ENCODE results near the gene SUPT6H. TPM values are rescaled to one million over a fixed set of nuclear protein-coding genes. Genes with fewer than 3 reads are reported as not detected.

The SUPT6H gene
- total and polyA plus RNA-seq, 2 of the 4 experiments (the other 2 are of a cell fraction): 41.4 to 44.8 TPM

GRCh38 chr17:28623696-28624095 lies 38.3 kb upstream of the SUPT6H start:
- Histone ChIP-seq H3K27ac (ENCODE audit: insufficient read depth, low read length) (no peak overlapping the region), H2BK15ac (ENCODE audit: low read depth, low read length) (no peak overlapping the region), H4K20me1 (ENCODE audit: insufficient read depth, low read length) (no peaks in the 10 kb centered on the region), H3K9me1 (ENCODE audit: insufficient read depth, low read length) (no peaks in the 10 kb centered on the region), H2BK5ac (ENCODE audit: low read depth, low read length, poor library complexity, severe bottlenecking) (no peak overlapping the region), H3K14ac (replicated peaks; ENCODE audit: low read depth, low read length) (no peak overlapping the region), H3K23ac (ENCODE audit: low read depth, low read length) (no peak overlapping the region), H4K91ac (ENCODE audit: insufficient read depth, low read depth, low read length) (no peak overlapping the region), H3K9ac (ENCODE audit: low read depth, low read length) (no peak overlapping the region), H3K79me1 (ENCODE audit: low read depth in 1 of 2, low read length in 2 of 2) (peaks cover 3 to 15% of the 10 kb centered on the region in 2 experiments; a peak in 3 of 4 replicates), H3K56ac (ENCODE audit: extremely low read depth, insufficient read depth, low read length) (no peak overlapping the region), H3K36me3 (ENCODE audit: control insufficient read depth, insufficient read depth, low read length) (peaks cover 51% of the 10 kb centered on the region), H2BK120ac (ENCODE audit: low read depth, low read length) (no peak overlapping the region), H3K9me3 (ENCODE audit: control insufficient read depth, insufficient read depth, low read length) (no peaks in the 10 kb centered on the region), H2AFZ (replicated peaks; ENCODE audit: low read length, poor library complexity) (no peak overlapping the region), H3K18ac (ENCODE audit: low read depth, low read length) (no peak overlapping the region), H3K4me1 (ENCODE audit: control insufficient read depth, insufficient read depth, low read length) (no peaks in the 10 kb centered on the region), H4K8ac (ENCODE audit: low read depth in 2 of 2, low read length in 2 of 2) (no peak overlapping the region), H2BK20ac (ENCODE audit: low read depth, low read length) (no peak overlapping the region), H3K4me3 (ENCODE audit: insufficient read depth, low read depth, low read length) (no peak overlapping the region), H2AK9ac (replicated peaks; ENCODE audit: low read depth, low read length, poor library complexity) (no peak overlapping the region), H4K5ac (ENCODE audit: low read depth, low read length) (no peak overlapping the region), H2AK5ac (ENCODE audit: low read depth, low read length) (no peak overlapping the region), H3K4me2 (ENCODE audit: low read depth, low read length) (no peak overlapping the region), H3K4ac (ENCODE audit: low read depth, low read length) (no peak overlapping the region), H3K27me3 (ENCODE audit: control insufficient read depth, insufficient read depth, low read length) (no peaks in the 10 kb centered on the region)
- no peak for ATAC-seq (ENCODE audit: low read depth)
- BruUV-seq (replicated peaks): no TSS peak
- no peak for DNase-seq
- WGBS, 2 experiments (ENCODE audit: extremely low coverage in 2 of 2, insufficient read length in 1 of 2): 100% methylated on average over 1 of the region's 4 CpGs; no CpG with 5 or more reads in 1 of the 2 experiments
- ChIA-PET POLR2A (ENCODE audit: unreplicated experiment) (no interaction called here), CTCF (interaction anchor here (0.9 kb wide), 1 partner anchor 11 kb away, joined by 3 read pairs; no protein-coding TSS in a partner anchor)
- dilution Hi-C loops (cut with HindIII; ENCODE audit: low sequenced_read_pairs, unreplicated experiment): no loop called here
- TF ChIP-seq RFX5 (IDR thresholded peaks at IDR 0.05; ENCODE audit: low read depth, low read length): no peak
- TF ChIP-seq FOS (IDR thresholded peaks at IDR 0.05; ENCODE audit: low read depth, low read length): no peak
- no peak for TF ChIP-seq MAFK (IDR thresholded peaks at IDR 0.05; ENCODE audit: low read depth, low read length)
- no peak for TF ChIP-seq MAZ (IDR thresholded peaks at IDR 0.05; ENCODE audit: borderline replicate concordance, low read depth, low read length)
- TF ChIP-seq BHLHE40 (IDR thresholded peaks at IDR 0.05; ENCODE audit: low read depth, low read length): no peak
- no peak for TF ChIP-seq MXI1 (IDR thresholded peaks at IDR 0.05; ENCODE audit: borderline replicate concordance, low read depth, low read length)
- TF ChIP-seq SMC3 (IDR thresholded peaks at IDR 0.05; ENCODE audit: low read depth, low read length): no peak
- TF ChIP-seq RCOR1 (IDR thresholded peaks at IDR 0.05; ENCODE audit: insufficient replicate concordance, low read length): no peak
- no peak for TF ChIP-seq NFE2L2 (IDR thresholded peaks at IDR 0.05; ENCODE audit: low read depth, low read length)
- TF ChIP-seq POLR2A (IDR thresholded peaks at IDR 0.05; ENCODE audit: low read depth, low read length): no peak
- in situ Hi-C loops (cut with MboI; ENCODE audit: low sequenced_read_pairs): no loop called here
- intact Hi-C loops (cut with micrococcal nuclease): no loop called here

Data from IMR-90 (cell line).